ENCODE measurements around the gene TNFRSF12A. TPM values are rescaled to one million over a fixed set of nuclear protein-coding genes. Genes with fewer than 3 reads are reported as not detected.

The TNFRSF12A gene
- total RNA-seq, 1 donor from 2014 or later = 74.9 TPM

DNA sequence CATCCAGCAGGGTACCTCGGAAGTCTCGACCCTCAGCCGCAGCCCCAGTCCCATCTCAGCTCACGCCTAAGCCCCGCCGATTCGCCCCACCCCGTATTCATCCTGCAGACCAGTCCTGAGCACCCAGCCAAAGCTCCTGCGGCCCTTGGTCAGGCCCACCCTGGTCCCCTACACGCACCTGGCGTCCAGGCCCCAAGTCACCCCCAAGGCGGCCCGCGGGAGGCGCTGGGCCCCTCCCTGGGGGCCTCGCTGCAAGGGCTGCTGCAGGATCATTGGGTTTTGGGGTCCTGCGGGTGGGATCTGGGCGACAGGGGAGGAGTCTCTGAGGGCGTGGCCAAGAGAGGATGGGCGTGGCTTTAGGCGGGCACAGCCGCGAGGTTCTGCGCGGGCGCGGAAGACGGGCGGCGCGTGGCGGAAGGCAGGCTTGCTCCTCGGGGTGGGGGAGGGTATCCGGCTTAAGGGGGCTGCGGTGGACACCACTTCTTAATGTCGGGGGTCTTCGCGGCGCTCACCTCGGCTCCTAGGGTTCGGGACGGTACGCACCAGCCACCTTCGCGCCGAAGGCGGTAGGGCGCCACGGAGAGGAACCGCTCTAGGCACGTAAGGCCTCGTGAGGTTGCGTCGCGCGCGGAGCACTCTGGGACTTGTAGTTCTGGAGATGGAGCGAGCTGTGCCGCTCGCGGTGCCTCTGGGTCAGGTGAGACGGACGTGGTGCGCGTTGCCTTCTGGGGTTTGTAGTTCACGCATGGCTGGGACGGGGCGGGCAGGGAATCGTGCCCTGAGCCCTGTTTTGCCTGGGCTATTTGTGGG lies 3.7 kb downstream of the TNFRSF12A start, which contains the start of the genes HCFC1R1 and THOC6:
Gene HCFC1R1, minus strand, starts transcription at position 274 of the 810 bp plus-strand sequence. Its CDS starts 1 bp downstream, at position 273.
Gene THOC6, plus strand, starts transcription at position 367 of the 810 bp plus-strand sequence. Its CDS starts 292 bp downstream, at position 659.
- Histone ChIP-seq H3K36me3 (peaks cover 14% of the 10 kb centered on the region), H3K9me3 (no peaks in the 10 kb centered on the region), H3K4me3 (peak within 1 kb of the TSS; percentile 68), H3K27ac (peak within 1 kb of the TSS; percentile 91), H3K27me3 (peaks cover 2% of the 10 kb centered on the region), H3K4me1 (peaks cover 39% of the 10 kb centered on the region)
- ATAC-seq (peak; percentile 76), DNase-seq (peak; percentile 99)
- TF ChIP-seq, protein P1, sequence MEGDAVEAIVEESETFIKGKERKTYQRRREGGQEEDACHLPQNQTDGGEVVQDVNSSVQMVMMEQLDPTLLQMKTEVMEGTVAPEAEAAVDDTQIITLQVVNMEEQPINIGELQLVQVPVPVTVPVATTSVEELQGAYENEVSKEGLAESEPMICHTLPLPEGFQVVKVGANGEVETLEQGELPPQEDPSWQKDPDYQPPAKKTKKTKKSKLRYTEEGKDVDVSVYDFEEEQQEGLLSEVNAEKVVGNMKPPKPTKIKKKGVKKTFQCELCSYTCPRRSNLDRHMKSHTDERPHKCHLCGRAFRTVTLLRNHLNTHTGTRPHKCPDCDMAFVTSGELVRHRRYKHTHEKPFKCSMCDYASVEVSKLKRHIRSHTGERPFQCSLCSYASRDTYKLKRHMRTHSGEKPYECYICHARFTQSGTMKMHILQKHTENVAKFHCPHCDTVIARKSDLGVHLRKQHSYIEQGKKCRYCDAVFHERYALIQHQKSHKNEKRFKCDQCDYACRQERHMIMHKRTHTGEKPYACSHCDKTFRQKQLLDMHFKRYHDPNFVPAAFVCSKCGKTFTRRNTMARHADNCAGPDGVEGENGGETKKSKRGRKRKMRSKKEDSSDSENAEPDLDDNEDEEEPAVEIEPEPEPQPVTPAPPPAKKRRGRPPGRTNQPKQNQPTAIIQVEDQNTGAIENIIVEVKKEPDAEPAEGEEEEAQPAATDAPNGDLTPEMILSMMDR (IDR thresholded peaks at IDR 0.05) = no peak
- intact Hi-C loops (cut with DNase I) = no loop called here

DNA sequence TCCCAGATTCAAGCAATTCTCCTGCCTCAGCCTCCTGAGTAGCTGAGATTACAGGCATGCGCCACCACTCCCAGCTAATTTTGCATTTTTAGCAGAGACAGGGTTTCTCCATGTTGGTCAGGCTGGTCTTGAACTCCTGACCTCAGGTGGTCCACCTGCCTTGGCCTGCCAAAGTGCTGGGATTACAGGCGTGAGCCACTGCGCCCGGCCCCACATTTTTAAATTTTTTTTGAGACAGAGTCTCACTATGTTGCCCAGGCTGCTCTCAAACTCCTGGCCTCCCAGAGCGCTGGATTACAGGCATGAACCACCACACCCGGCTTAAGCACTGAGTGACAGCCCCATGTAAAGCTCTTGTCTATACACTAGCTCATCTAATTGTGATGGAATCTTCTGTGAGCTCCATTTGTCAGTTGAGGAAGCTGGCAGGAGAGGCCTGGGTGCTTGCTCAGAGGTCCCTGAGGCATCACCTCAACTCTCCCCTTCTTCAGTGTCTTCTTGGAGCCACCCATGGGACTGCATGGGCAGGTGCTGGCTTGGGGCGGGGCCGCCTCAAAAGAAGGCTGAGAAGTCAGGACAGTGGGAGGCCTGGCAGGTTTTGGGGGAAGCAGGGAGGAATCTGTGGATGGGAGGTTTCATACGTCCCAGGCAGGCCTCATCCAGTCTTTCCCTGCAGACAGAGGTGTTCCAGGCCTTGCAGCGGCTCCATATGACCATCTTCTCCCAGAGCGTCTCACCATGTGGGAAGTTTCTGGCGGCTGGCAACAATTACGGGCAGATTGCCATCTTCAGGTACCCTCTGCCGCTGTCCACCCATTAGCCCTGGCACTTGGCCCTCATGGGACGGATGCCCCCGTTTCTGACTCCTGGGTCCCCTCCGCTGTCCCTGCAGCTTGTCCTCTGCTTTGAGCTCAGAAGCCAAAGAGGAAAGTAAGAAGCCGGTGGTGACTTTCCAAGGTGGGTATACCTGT lies 5.1 kb downstream of the TNFRSF12A start:
- peaks cover 16% of the 10 kb centered on the region for H3K27me3 ChIP-seq
- no peak overlapping the region for H3K4me3 ChIP-seq
- intact Hi-C loops (cut with DNase I) = no loop called here
- H3K4me1 ChIP-seq = peaks cover 41% of the 10 kb centered on the region
- ATAC-seq (no peak), DNase-seq (no peak)
- TF ChIP-seq, protein P1 (IDR thresholded peaks at IDR 0.05) = no peak
- H3K27ac ChIP-seq = no peak overlapping the region
- H3K36me3 ChIP-seq = peaks cover 14% of the 10 kb centered on the region
- no peaks in the 10 kb centered on the region for H3K9me3 ChIP-seq

DNA sequence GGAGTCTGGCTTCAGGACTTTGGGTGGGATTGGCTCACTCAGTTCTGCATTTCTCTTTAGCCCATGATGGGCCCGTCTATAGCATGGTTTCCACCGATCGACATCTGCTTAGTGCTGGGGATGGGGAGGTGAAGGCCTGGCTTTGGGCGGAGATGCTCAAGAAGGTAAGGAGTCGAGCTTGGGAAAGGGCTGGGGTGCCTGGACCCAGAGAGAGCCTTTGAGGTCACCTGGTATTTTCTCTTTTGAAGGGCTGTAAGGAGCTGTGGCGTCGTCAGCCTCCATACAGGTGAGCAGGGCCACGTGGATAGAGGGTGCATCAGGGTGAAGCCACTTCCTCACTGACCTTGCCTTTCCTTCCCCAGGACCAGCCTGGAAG lies 5.8 kb downstream of the TNFRSF12A start:
- Histone ChIP-seq H3K9me3 (no peaks in the 10 kb centered on the region), H3K27me3 (peaks cover 23% of the 10 kb centered on the region), H3K4me1 (peaks cover 41% of the 10 kb centered on the region), H3K27ac (no peak overlapping the region), H3K36me3 (peaks cover 14% of the 10 kb centered on the region), H3K4me3 (no peak overlapping the region)
- no peak for ATAC-seq
- no peak for DNase-seq
- intact Hi-C loops (cut with DNase I) = no loop called here
- TF ChIP-seq, protein P1 (IDR thresholded peaks at IDR 0.05) = no peak

DNA sequence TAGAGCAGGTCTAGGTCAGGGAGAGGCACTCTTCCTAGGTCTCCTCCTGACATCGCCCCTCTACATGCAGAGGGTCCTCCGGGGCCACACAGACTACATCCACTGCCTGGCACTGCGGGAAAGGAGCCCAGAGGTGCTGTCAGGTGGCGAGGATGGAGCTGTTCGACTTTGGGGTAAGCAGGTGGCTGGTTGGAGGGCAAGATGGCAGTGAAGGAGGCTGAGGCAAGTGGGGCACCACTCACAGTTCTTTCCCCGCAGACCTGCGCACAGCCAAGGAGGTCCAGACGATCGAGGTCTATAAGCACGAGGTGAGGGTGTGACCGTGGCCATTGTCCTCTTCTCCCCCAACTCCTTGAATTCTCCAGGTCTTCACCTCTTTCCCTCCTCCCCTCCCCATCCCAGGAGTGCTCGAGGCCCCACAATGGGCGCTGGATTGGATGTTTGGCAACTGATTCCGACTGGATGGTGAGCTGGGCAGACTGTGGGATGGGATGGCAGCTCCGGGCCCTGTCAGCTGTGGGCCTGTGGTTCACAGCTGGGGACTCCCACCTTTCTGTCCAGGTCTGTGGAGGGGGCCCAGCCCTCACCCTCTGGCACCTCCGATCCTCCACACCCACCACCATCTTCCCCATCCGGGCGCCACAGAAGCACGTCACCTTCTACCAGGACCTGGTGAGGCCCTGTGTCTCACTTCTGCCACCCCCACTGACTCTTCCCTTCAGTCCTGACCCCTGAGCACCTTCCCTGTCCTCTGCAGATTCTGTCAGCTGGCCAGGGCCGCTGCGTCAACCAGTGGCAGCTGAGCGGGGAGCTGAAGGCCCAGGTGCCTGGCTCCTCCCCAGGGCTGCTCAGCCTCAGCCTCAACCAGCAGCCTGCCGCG lies 6.7 kb downstream of the TNFRSF12A start:
- H3K4me1 ChIP-seq = peaks cover 33% of the 10 kb centered on the region
- no peak overlapping the region for H3K4me3 ChIP-seq
- peaks cover 24% of the 10 kb centered on the region for H3K27me3 ChIP-seq
- H3K36me3 ChIP-seq = peaks cover 14% of the 10 kb centered on the region
- DNase-seq (no peak), ATAC-seq (no peak)
- TF ChIP-seq, protein P1 (IDR thresholded peaks at IDR 0.05) = no peak
- H3K27ac ChIP-seq = no peak overlapping the region
- H3K9me3 ChIP-seq = no peaks in the 10 kb centered on the region
- intact Hi-C loops (cut with DNase I) = no loop called here

DNA sequence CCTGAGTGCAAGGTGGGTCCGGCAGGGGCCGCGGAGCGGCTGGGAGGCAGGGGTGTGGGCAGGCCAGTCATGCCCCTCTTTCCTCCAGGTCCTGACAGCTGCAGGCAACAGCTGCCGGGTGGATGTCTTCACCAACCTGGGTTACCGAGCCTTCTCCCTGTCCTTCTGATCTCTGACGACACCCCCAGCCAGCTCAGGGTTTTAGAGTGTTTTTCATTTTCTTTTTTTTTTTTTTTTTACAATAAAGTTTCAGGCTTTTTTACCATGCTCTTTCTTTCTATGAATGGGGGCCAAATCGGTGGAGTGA lies 7.3 kb downstream of the TNFRSF12A start:
- TF ChIP-seq, protein P1 (IDR thresholded peaks at IDR 0.05) = no peak
- Histone ChIP-seq H3K36me3 (peaks cover 14% of the 10 kb centered on the region), H3K27me3 (peaks cover 25% of the 10 kb centered on the region)

More for the DNA sequence above, 7.3 kb downstream of the TNFRSF12A start:
- intact Hi-C loops (cut with DNase I) = no loop called here
- Histone ChIP-seq H3K4me1 (peaks cover 27% of the 10 kb centered on the region), H3K27ac (no peak overlapping the region), H3K9me3 (no peaks in the 10 kb centered on the region), H3K4me3 (no peak overlapping the region)
- ATAC-seq (no peak), DNase-seq (no peak)
